Stimulated activated CD8-positive, alpha-beta memory T cell treated with anti-CD3 and anti-CD28 coated beads, Interleukin-7, amount 100 ng/mL, for 48 hours (primary cell): ENCODE results near the gene MRPL18.
"Not testable (repeated sequence)": the region's sequence is repeated elsewhere in the genome, so short reads cannot be mapped to it uniquely, and the experiment has no call there.

Experiments used
- DNase-seq, 2 donors: peaks; one replicate each; pipeline ENCODE4 v3.0.0-alpha.2; 2020; ENCODE audit warnings: low read depth in 1 of 2; ENCODE audit errors: extremely low read depth in 1 of 2

Gene MRPL18

GRCh38 chr6:159815410-159815809 is 25.1 kb downstream of the MRPL18 start:
- DNase-seq: no peak

GRCh38 chr6:159816775-159817174 is 26.5 kb downstream of the MRPL18 start:
- not testable (repeated sequence) for DNase-seq

- no peak for DNase-seq
These were observed 27.9 kb downstream of the MRPL18 start for GRCh38 chr6:159817951-159818739.

GRCh38 chr6:159819098-159819497 is 28.8 kb downstream of the MRPL18 start:
- no peak for DNase-seq

GRCh38 chr6:159819932-159820640 is 29.8 kb downstream of the MRPL18 start:
- peak in 1 of 2 donors; percentile 3 for DNase-seq

- no peak for DNase-seq
These were observed 30.9 kb downstream of the MRPL18 start for GRCh38 chr6:159821122-159821521.

GRCh38 chr6:159821726-159822125 is 31.5 kb downstream of the MRPL18 start:
- no peak for DNase-seq

- no peak for DNase-seq
These were observed 33.7 kb downstream of the MRPL18 start for GRCh38 chr6:159823953-159824352.

GRCh38 chr6:159824690-159825089 is 34.4 kb downstream of the MRPL18 start:
- DNase-seq: not testable (repeated sequence)

- no peak for DNase-seq
These were observed 35.7 kb downstream of the MRPL18 start for GRCh38 chr6:159826004-159826403.

GRCh38 chr6:159826968-159827647 is 36.8 kb downstream of the MRPL18 start:
- DNase-seq: no peak

- DNase-seq: no peak
These were observed 37.8 kb downstream of the MRPL18 start for GRCh38 chr6:159828074-159828473.

- no peak for DNase-seq
These were observed 39.3 kb downstream of the MRPL18 start for GRCh38 chr6:159829526-159829925.

- no peak for DNase-seq
These were observed 40.5 kb downstream of the MRPL18 start for GRCh38 chr6:159830501-159831372.

GRCh38 chr6:159831373-159831679 is 41.1 kb downstream of the MRPL18 start:
- DNase-seq: no peak

GRCh38 chr6:159832946-159833345 is 42.7 kb downstream of the MRPL18 start:
- no peak for DNase-seq

- no peak for DNase-seq
These were observed 43.3 kb downstream of the MRPL18 start for GRCh38 chr6:159833556-159833955.

- no peak for DNase-seq
These were observed 43.8 kb downstream of the MRPL18 start for GRCh38 chr6:159833997-159834603.

- DNase-seq: no peak
These were observed 46.6 kb downstream of the MRPL18 start for GRCh38 chr6:159836718-159837490.

- DNase-seq: no peak
These were observed 47.2 kb downstream of the MRPL18 start for GRCh38 chr6:159837511-159837910.
